Gastroesophageal sphincter (tissue), 3 donors: ENCODE data around the gene SPAG17.

Experiments
- CTCF ChIP-seq, 4 experiments: fragments of 200-600 bp in 2 of 4; fragments of 450-650 bp in 2 of 4; sonication (generic) in 1 of 4; IDR thresholded peaks; one replicate each; pipeline ENCODE4 v1.5.1; 2017 to 2019; ENCODE audit warnings: antibody characterized with exemption in 4 of 4, mild to moderate bottlenecking in 2 of 4, moderate library complexity in 2 of 4
- POLR2A ChIP-seq, 2 donors: fragments of 450-650 bp; IDR thresholded peaks; one replicate each; pipeline ENCODE4 v1.6.1; 2017; ENCODE audit warnings: antibody characterized with exemption in 2 of 2, mild to moderate bottlenecking in 2 of 2, moderate library complexity in 1 of 2
- POLR2AphosphoS5 ChIP-seq: sonication (generic); formaldehyde crosslinking; IDR thresholded peaks from one replicate; pipeline ENCODE4 v1.6.1; 2017; ENCODE audit warnings: antibody characterized with exemption

GRCh38 chr1:118013336-118013735 lies 171.7 kb downstream of the SPAG17 start:
- TF ChIP-seq CTCF (IDR thresholded peaks at IDR 0.05) (no peak), POLR2A (IDR thresholded peaks at IDR 0.05) (no peak), POLR2AphosphoS5 (no peak)
